GM13976 (cell line): ENCODE data around the gene RPN1.

Experiments used
- DNase-seq: peaks from one replicate; pipeline ENCODE4 v3.0.0; 2012; ENCODE audit warnings: low spot score
- CTCF ChIP-seq: IDR thresholded peaks from 2 replicates; pipeline ENCODE4 v1.5.1; 2012; ENCODE audit warnings: borderline replicate concordance, mild to moderate bottlenecking; ENCODE audit not compliant: insufficient read depth; ENCODE audit errors: extremely low read depth, missing control alignments, control extremely low read depth
- in situ Hi-C: fragments of 300-500 bp; cut with MboI; formaldehyde crosslinking; loops from one replicate; pipeline ENCODE4 v1.12.0; 2022; ENCODE audit warnings: low sequenced_read_pairs, mixed read lengths, inconsistent platforms; ENCODE audit not compliant: unreplicated experiment

Gene RPN1

GRCh38 chr3:128650096-128651050, at the start of gene RPN1:
Gene RPN1 (minus strand): TSS chr3:128650818. CDS start chr3:128650800, 18 bp downstream.
- in situ Hi-C loops = no loop called here
- DNase-seq = peak; percentile 95
- TF ChIP-seq CTCF = no peak

DNA sequence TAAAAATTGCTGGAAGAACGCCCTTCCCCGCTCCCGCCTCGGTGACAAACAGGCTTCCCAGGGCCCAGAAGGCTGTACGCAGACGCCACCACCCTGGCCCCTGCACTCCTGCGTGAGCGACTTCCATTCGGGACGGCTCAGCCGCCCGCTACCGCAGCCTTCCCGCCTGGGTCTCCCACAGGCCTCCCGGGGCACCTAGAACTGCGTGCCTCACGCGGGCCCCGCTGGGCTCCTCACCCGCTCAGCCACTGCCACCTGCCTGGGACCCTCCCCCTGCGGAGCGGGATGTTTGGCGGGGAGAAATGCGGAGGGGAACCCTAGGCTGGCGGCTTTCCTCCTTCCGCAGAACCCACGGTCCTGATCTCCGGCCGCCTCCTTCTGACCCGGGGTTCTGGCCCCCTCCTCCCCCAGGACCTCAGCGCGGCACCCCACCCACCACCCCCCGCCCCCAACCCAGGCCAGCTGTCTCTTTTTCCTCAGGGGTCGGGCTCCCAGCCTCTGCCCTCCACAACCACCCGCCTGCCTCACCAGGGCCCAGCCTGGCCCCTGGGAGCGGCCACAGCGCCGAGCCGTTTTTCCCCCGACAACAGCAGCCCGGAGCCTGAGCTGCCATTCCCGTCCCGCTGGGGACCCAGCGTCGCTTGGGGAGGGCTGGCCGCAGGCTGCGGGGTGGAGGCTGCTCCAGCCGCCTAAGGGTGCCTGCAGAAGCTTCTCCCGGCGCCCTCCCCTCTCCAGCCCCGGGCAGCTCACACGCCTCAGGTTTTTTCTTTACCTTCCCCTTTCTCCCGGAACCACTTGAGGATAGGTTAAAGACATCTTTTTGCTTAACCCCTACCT, 47.8 kb upstream of the RPN1 start:
- TF ChIP-seq CTCF = no peak
- DNase-seq = peak; percentile 63
- in situ Hi-C loops = no loop called here

DNA sequence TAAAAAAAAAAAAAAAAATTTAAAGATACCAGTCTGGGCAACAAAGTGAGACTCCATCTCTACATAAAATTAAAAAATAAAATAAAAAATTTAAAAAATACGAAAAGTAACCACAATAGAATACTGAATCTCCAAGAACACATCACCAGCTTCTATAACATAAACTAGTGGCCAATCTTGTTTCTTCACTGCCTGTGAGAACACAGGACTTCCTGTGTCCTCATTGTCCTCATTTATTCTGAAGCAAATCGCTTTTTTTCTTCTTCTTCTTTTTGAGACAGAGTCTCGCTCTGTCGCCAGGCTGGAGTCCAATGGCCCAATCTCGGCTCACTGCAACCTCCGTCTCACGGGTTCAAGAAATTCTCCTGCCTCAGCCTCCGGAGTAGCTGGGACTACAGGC, 46.7 kb upstream of the RPN1 start:
- TF ChIP-seq CTCF = no peak
- no peak for DNase-seq
- in situ Hi-C loops = no loop called here

DNA sequence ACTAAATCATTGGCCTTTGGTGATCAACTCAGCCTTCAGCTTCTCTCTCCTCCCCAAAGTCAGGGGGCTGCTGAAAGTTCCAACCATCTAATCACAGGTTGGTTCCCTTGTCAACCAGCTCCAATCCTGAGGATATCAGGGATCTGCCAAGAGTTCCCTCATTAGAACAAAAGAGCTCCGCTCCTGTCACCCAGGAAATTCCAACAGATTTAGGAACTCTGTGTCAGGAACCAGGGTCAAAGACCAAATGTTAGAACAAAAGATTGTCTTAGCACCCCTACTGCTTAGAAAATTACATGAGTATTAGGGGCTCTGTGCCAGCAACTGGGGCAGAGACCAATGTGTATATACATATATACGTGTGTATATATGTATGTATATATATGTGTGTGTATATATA, 43.1 kb upstream of the RPN1 start:
- DNase-seq = no peak
- in situ Hi-C loops = no loop called here
- no peak for TF ChIP-seq CTCF

- DNase-seq = no peak
- in situ Hi-C loops = loop anchor here (10.0 kb wide), 1 partner anchor 106 kb away; no protein-coding TSS in a partner anchor
- TF ChIP-seq CTCF = no peak
Measured at GRCh38 chr3:128689060-128689459, 38.4 kb upstream of the RPN1 start.

DNA sequence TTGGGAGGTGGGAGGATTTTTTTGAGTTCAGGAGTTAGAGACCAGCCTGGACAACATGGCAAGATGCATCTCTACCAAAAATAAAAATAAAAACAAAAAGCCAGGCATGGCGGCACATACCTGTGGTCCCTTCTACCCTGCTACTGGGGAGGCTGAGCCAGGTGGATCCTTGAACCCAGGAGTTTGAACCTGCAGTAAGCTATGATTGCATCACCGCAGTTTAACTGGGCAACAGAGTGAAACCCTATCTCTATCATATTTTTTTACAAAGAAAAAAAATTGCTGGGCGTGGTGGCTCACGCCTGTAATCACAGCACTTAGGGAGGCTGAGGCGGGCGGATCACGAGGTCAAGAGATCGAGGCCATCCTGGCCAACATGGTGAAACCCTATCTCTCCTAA, 35.8 kb upstream of the RPN1 start:
- no peak for TF ChIP-seq CTCF
- no peak for DNase-seq
- in situ Hi-C loops = loop anchor here (10.0 kb wide), 1 partner anchor 108 kb away; no protein-coding TSS in a partner anchor
